Caki2 (cell line): Measurements from ENCODE around the gene C2orf92. TPM values are rescaled to one million over a fixed set of nuclear protein-coding genes. Genes with fewer than 3 reads are reported as not detected.
A peak's percentile ranks its signal among the peaks of the same experiment; 100 is the strongest.

Experiments
- DNase-seq: peaks from one replicate; pipeline ENCODE4 v3.0.0-alpha.2; 2015; ENCODE audit warnings: low read depth
- in situ Hi-C: cut with HindIII; loops from 2 replicates; pipeline ENCODE4 v1.10.0; 2016; ENCODE audit warnings: low sequenced_read_pairs, low pct_unique_long_range_greater_than_20kb, mixed read lengths
- total RNA-seq: library from RNA; depleted of rRNA; stranded (reverse); fragments of >200 nt; shearing (Covaris generic); gene quantifications from 2 replicates; pipeline ENCODE4 v1.2.3, GENCODE V29; 2014; ENCODE audit warnings: low replicate concordance

The C2orf92 gene
- total RNA-seq, 1 experiment from 2014 or later, result 0.27 TPM

DNA sequence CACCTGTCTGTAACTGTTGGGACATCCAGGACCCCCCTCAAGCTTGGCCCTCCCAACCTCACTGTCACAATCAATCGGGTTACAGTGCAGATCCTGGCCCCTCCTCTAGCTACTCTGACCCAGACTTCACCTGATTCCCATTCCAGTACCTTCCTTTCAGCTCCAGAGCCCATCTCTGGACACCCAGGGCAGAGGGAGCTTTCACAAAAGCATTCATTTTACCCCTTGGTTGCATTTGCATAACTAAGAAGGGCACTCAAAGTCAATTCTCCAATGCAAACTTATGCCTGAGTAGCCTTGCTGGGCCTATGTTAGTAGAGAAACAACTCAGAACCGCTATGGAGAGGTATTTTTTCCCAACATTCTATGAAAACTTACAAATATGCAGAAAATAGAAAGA lies 51.2 kb downstream of the C2orf92 start:
- in situ Hi-C loops, result no loop called here
- no peak for DNase-seq

DNA sequence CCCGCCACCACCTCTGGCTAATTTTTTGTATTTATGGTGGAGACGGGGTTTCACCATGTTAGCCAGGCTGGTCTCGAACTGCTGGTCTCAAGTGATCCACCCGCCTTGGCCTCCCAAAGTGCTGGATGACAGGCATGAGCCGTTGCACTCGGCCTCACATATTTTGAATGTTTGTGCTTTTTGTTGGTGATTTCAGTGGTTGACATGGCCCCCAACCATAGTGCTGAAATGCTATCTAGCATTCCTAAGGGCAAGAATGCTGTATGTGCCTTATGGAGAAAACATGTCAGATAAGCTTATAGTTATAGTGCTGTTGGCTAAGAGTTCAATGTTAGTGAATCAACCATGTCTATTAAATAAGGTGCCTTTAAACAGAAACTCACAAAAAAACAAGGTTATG lies 52.7 kb downstream of the C2orf92 start:
- DNase-seq, result no peak
- in situ Hi-C loops, result no loop called here

GRCh38 chr2:97723156-97724072 lies 53.9 kb downstream of the C2orf92 start:
- in situ Hi-C loops, result no loop called here
- no peak for DNase-seq

GRCh38 chr2:97724073-97724410 lies 54.5 kb downstream of the C2orf92 start:
- DNase-seq, result no peak
- in situ Hi-C loops, result no loop called here

DNA sequence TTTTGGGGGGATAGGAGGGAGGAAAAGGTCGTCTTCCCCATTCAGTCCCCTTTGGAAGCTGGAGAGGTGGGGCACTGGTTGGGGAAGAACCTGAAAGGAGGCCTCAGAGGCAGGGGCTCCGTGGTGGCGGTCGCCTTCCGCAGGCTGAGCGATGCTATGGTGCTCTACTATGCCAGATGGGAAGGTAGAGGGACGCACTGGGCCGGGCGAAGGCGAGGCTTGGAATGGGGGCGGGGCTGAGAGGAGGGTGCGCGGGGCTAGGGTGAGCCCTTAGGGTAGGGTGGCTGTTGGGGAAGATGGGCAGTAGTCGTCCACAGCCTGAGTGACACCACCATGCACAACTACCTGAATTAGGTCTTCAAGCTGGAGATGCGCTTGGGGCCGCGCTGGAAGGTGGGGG lies 55.0 kb downstream of the C2orf92 start:
- in situ Hi-C loops, result no loop called here
- no peak for DNase-seq

- in situ Hi-C loops, result no loop called here
- no peak for DNase-seq
Observed at GRCh38 chr2:97724946-97725688, 55.6 kb downstream of the C2orf92 start.

DNA sequence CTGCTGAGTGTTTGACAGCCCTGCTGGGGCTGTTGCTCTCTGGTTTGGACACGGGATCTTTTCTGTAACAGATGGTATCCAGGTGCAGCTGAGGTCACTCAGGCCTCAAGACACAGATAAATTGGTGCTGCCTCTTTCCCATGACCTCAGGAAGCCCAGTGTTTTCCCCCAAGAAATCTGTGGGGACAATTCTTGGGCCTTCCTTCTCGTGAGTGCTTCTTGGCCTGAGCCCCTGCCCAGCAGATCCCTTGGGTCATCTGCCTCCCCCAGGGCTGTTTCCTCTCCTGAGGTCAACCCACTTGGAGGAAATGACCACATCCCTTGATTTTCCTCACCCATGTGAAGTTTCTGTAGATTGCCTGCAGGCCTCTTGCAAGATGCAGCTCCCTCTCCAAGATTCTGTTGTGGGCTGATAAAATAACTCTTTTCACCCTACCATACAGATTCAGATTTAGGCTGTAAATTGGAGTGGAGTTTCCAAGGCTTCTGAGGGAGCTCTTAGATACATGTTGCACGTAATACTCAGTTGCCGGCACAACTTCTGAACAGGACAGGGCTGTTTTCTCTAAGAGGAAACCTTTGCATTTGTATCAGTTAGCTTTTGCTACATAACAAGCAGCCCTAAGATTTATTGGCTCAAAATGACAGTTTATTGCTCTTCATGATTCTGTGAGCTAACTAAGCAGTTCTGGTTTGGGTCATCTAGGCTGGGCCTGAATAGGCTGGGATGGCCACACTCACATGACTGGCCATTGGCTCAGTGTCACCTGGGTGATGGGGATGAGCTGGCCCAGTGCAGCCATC lies 57.0 kb downstream of the C2orf92 start:
- in situ Hi-C loops, result no loop called here
- DNase-seq, result no peak

GRCh38 chr2:97727296-97727695 lies 57.8 kb downstream of the C2orf92 start:
- DNase-seq, result no peak
- in situ Hi-C loops, result no loop called here

- in situ Hi-C loops, result no loop called here
Observed at GRCh38 chr2:97728091-97728731, 58.7 kb downstream of the C2orf92 start.

DNA sequence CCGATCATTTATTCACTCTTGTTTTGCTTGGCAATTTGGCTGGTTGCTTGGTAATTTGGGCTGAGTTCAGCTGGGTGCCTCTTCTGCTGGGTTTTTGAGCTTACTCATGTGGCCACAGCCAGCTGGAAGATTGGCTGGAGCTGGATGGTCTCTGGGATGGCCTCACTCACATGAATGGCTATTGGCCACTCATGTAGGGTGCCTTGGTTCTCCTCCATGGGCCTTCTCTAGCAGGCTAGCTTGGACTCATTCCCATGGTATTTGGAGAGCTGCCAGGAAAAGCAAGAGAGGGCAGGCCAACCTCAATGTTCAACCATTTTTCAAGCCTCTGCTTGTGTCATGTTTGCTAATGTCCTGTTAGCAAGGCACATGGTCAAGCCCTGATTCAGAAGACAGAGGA lies 60.7 kb downstream of the C2orf92 start:
- DNase-seq, result peak; percentile 73
- in situ Hi-C loops, result no loop called here

More at GRCh38 chr2:97728091-97728731, 58.7 kb downstream of the C2orf92 start:
- no peak for DNase-seq

- in situ Hi-C loops, result no loop called here
- no peak for DNase-seq
Observed at GRCh38 chr2:97731274-97732020, 61.9 kb downstream of the C2orf92 start.

DNA sequence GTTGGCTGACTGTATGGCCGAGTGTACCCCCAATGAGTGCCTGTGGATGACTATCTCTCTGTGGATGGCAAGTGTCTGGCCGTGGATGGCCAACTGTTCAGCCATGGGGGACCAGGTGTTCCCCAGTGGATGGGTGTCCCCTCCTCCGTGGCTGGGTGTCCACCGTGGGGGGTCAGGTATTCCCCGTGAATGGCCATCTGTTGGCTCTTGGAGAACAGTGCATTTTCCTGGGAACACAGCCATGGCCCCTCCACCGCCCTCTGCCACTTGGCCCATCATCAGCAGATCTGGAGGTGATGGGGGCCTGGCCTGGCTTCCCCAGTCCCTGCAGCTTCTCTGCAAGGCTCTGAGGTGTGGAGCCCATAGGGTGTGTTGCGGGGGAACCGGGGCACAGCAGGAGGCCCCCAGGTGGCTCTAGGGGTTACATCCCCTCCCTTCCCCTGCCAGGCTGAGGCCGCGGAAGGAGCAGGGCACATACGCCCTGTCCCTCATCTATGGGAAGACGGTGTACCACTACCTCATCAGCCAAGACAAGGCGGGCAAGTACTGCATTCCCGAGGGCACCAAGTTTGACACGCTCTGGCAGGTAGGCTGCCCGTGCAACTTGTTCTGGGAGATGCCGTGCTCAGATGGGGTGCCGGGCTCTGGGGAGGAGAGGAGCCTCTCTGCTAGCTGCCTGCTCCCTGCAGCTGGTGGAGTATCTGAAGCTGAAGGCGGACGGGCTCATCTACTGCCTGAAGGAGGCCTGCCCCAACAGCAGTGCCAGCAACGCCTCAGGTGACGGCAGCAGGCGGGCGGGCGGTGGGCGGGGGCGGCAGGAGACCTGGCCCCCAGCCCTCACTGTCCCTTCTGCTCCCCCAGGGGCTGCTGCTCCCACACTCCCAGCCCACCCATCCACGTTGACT lies 63.2 kb downstream of the C2orf92 start:
- in situ Hi-C loops, result no loop called here

GRCh38 chr2:97733341-97734035 lies 64.0 kb downstream of the C2orf92 start:
- in situ Hi-C loops, result no loop called here
- DNase-seq, result no peak

More for the DNA sequence above, 63.2 kb downstream of the C2orf92 start:
- no peak for DNase-seq

- in situ Hi-C loops, result no loop called here
- no peak for DNase-seq
Observed at GRCh38 chr2:97734061-97735051, 64.8 kb downstream of the C2orf92 start.

DNA sequence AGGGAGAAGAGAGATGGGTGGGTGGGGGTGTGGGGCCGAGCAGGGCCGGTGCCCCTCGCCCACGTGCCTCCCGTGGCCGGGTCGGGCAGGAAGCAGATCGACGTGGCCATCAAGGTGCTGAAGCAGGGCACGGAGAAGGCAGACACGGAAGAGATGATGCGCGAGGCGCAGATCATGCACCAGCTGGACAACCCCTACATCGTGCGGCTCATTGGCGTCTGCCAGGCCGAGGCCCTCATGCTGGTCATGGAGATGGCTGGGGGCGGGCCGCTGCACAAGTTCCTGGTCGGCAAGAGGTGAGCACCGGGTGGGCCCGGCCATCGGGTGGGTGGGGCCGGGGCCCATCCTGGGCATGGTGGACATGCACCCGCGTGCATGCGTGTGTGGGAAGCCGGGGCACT lies 65.6 kb downstream of the C2orf92 start:
- in situ Hi-C loops, result no loop called here
- DNase-seq, result no peak
